Keratinocyte (primary cell): ENCODE measurements around the gene PGM2L1. TPM values are rescaled to one million over a fixed set of nuclear protein-coding genes. Genes with fewer than 3 reads are reported as not detected.

Experiments
- DNase-seq: peaks from one replicate; pipeline ENCODE4 v3.0.0-alpha.2; 2011; ENCODE audit warnings: low read depth, missing footprints, low spot score
- FAIRE-seq: peaks from 2 replicates; lab custom pipeline; 2011; peaks lifted over from hg19 to GRCh38; lab: Jason Lieb, UNC
- H2AFZ ChIP-seq: 2 replicates; pipeline ENCODE4 v1.6.0; 2012; ENCODE audit warnings: low read length, control low read depth, inconsistent platforms; ENCODE audit not compliant: control insufficient read depth
- H3K27ac ChIP-seq: 2 replicates; pipeline ENCODE4 v1.5.1; 2011; ENCODE audit warnings: low read length; ENCODE audit not compliant: control insufficient read depth, insufficient read depth
- H3K27me3 ChIP-seq: 3 replicates; pipeline ENCODE4 v1.6.0; 2011; ENCODE audit warnings: low read length; ENCODE audit not compliant: control insufficient read depth, insufficient read depth; ENCODE audit errors: extremely low read depth
- H3K36me3 ChIP-seq, 2 experiments: 2 replicates in 1 of 2; 3 replicates in 1 of 2; pipeline ENCODE4 v1.5.1; 2011; ENCODE audit warnings: low read length in 2 of 2, mild to moderate bottlenecking in 1 of 2; ENCODE audit not compliant: control insufficient read depth in 2 of 2, insufficient read depth in 2 of 2; ENCODE audit errors: extremely low read depth in 1 of 2
- H3K4me1 ChIP-seq: 3 replicates; pipeline ENCODE4 v1.5.1; 2011; ENCODE audit warnings: low read length; ENCODE audit not compliant: control insufficient read depth, insufficient read depth; ENCODE audit errors: extremely low read depth
- H3K4me2 ChIP-seq: 3 replicates; pipeline ENCODE4 v1.6.0; 2011; ENCODE audit warnings: low read depth, low read length; ENCODE audit not compliant: control insufficient read depth, insufficient read depth; ENCODE audit errors: extremely low read depth
- H3K4me3 ChIP-seq, 3 experiments: fragments of 200-600 bp in 1 of 3; sonication (generic) in 1 of 3; 2 replicates in 2 of 3; 3 replicates in 1 of 3; pipeline ENCODE4 v1.5.1; 2011 to 2016; ENCODE audit warnings: low read length in 3 of 3, mild to moderate bottlenecking in 3 of 3, control low read depth in 2 of 3, inconsistent platforms in 1 of 3, low read depth in 1 of 3, mixed read lengths in 1 of 3, mixed run types in 1 of 3, moderate library complexity in 1 of 3; ENCODE audit not compliant: control insufficient read depth in 2 of 3, insufficient read depth in 2 of 3; ENCODE audit errors: extremely low read depth in 1 of 3
- H3K79me2 ChIP-seq: 2 replicates; pipeline ENCODE4 v1.6.0; 2012; ENCODE audit warnings: low read length; ENCODE audit not compliant: control insufficient read depth, insufficient read depth
- H3K9ac ChIP-seq: 3 replicates; pipeline ENCODE4 v1.6.0; 2011; ENCODE audit warnings: low read length; ENCODE audit not compliant: control insufficient read depth, insufficient read depth; ENCODE audit errors: extremely low read depth
- H3K9me1 ChIP-seq: 3 replicates; pipeline ENCODE4 v1.6.0; 2011; ENCODE audit warnings: low read length; ENCODE audit not compliant: control insufficient read depth, insufficient read depth; ENCODE audit errors: extremely low read depth
- H3K9me3 ChIP-seq: 2 replicates; pipeline ENCODE4 v1.5.1; 2012; ENCODE audit warnings: low read depth, low read length; ENCODE audit not compliant: control insufficient read depth
- H4K20me1 ChIP-seq: 3 replicates; pipeline ENCODE4 v1.6.0; 2011; ENCODE audit warnings: low read length; ENCODE audit not compliant: control insufficient read depth, insufficient read depth; ENCODE audit errors: extremely low read depth
- EZH2 ChIP-seq: IDR thresholded peaks from one replicate; pipeline ENCODE4 v1.6.1; 2012; ENCODE audit warnings: inconsistent platforms, mild to moderate bottlenecking, low read length, moderate library complexity
- dilution Hi-C: fragments of 300-500 bp; cut with MboI; formaldehyde crosslinking; loops from one replicate; pipeline ENCODE4 v1.7.0; 2020; ENCODE audit warnings: low sequenced_read_pairs; ENCODE audit not compliant: extremely low pct_ligation_motif_present
- polyA plus RNA-seq, 5 experiments: library from polyadenylated mRNA; depleted of rRNA in 3 of 5; stranded (reverse) in 3 of 5; stranded (forward) in 1 of 5; unstranded in 1 of 5; fragments of >200 nt; gene quantifications; 1 replicate in 1 of 5; 2 replicates in 3 of 5; 3 replicates in 1 of 5; pipeline versions ENCODE4 v1.2.1 to v1.2.3, GENCODE V29; 2011 to 2012; ENCODE audit warnings: missing spikeins in 2 of 5, low read depth in 1 of 5, low replicate concordance in 1 of 5
- TF ChIP-seq, protein P1 (sequence below), 3 experiments: IDR thresholded peaks in 1 of 3; conservative IDR thresholded peaks in 1 of 3; optimal IDR thresholded peaks in 1 of 3; 2 replicates in 2 of 3; 3 replicates in 1 of 3; pipeline versions ENCODE3 to v1.5.1; 2011; ENCODE audit warnings: low read length in 3 of 3, mild to moderate bottlenecking in 3 of 3, moderate library complexity in 2 of 3, control low read depth in 1 of 3, inconsistent platforms in 1 of 3; ENCODE audit not compliant: insufficient read depth in 2 of 3; ENCODE audit errors: extremely low read depth in 1 of 3

Gene PGM2L1
- polyA plus RNA-seq, 1 donor (not counting 4 experiments of a cell fraction or from before 2014, with no cell fraction given) = 3.1 TPM

DNA sequence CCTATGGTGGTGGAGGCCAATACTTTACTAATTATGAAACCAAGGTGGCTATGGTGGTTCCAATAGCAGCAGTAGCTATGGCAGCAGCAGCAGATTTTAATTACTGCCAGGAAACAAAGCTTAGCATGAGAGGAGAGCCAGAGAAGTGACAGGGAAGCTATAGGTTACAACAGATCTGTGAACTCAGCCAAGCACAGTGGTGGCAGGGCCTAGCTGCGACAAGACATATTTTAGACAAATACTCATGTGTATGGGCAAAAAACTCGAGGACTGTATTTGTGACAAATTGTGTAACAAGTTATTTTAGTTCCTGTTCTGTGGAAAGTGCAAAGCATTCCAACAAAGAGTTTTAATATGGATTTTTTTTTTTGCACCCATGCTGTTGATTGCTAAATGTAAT, 42.6 kb downstream of the PGM2L1 start:
- H3K36me3 ChIP-seq = peaks cover 0 to 2% of the 10 kb centered on the region in 2 experiments
- no peak overlapping the region for H3K27ac ChIP-seq
- H3K9ac ChIP-seq = no peak overlapping the region
- no peaks in the 10 kb centered on the region for H3K9me1 ChIP-seq
- no peak for TF ChIP-seq EZH2
- TF ChIP-seq, protein P1, sequence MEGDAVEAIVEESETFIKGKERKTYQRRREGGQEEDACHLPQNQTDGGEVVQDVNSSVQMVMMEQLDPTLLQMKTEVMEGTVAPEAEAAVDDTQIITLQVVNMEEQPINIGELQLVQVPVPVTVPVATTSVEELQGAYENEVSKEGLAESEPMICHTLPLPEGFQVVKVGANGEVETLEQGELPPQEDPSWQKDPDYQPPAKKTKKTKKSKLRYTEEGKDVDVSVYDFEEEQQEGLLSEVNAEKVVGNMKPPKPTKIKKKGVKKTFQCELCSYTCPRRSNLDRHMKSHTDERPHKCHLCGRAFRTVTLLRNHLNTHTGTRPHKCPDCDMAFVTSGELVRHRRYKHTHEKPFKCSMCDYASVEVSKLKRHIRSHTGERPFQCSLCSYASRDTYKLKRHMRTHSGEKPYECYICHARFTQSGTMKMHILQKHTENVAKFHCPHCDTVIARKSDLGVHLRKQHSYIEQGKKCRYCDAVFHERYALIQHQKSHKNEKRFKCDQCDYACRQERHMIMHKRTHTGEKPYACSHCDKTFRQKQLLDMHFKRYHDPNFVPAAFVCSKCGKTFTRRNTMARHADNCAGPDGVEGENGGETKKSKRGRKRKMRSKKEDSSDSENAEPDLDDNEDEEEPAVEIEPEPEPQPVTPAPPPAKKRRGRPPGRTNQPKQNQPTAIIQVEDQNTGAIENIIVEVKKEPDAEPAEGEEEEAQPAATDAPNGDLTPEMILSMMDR (optimal IDR thresholded peaks at IDR 0.05 in 1 of 3, IDR thresholded peaks at IDR 0.05 in 1 of 3, conservative IDR thresholded peaks at IDR 0.05 in 1 of 3; ENCODE audit: extremely low read depth in 1 of 3, insufficient read depth in 2 of 3, low read length in 3 of 3) = no peak
- no peak overlapping the region for H3K4me3 ChIP-seq
- H4K20me1 ChIP-seq = no peaks in the 10 kb centered on the region
- FAIRE-seq (no peak), DNase-seq (no peak)
- no peaks in the 10 kb centered on the region for H3K4me1 ChIP-seq
- no peaks in the 10 kb centered on the region for H3K9me3 ChIP-seq
- H3K79me2 ChIP-seq = no peaks in the 10 kb centered on the region
- no peak overlapping the region for H2AFZ ChIP-seq
- no peaks in the 10 kb centered on the region for H3K27me3 ChIP-seq
- dilution Hi-C loops = no loop called here
- H3K4me2 ChIP-seq = no peak overlapping the region

DNA sequence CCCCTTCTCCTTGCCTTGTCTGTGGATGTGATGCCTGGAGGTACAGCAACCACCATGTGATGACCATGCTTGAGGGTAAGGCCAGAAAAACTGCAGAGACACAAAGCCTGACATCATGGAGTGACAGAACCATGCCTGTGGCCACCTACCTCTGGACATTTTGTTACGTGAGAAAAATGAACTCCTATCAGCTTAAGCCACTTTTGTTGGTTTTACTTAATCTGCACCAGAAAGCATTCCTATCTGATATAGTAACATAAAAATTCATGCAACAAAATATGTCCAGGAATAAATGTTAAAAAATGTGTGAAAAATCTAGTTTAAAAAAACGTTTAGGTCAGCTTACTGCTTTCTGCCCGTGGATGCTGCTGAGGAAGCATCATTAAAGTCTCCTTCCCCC, 44.2 kb downstream of the PGM2L1 start:
- TF ChIP-seq, protein P1 (optimal IDR thresholded peaks at IDR 0.05 in 1 of 3, IDR thresholded peaks at IDR 0.05 in 1 of 3, conservative IDR thresholded peaks at IDR 0.05 in 1 of 3; ENCODE audit: extremely low read depth in 1 of 3, insufficient read depth in 2 of 3, low read length in 3 of 3) = no peak
- TF ChIP-seq EZH2 = no peak
- Histone ChIP-seq H3K36me3 (no peaks in the 10 kb centered on the region), H2AFZ (no peak overlapping the region), H3K9me3 (no peaks in the 10 kb centered on the region), H3K9me1 (no peaks in the 10 kb centered on the region), H4K20me1 (no peaks in the 10 kb centered on the region), H3K79me2 (no peaks in the 10 kb centered on the region), H3K4me3 (no peak overlapping the region), H3K9ac (no peak overlapping the region), H3K4me1 (no peaks in the 10 kb centered on the region), H3K4me2 (no peak overlapping the region), H3K27me3 (no peaks in the 10 kb centered on the region), H3K27ac (no peak overlapping the region)
- DNase-seq (no peak), FAIRE-seq (no peak)
- dilution Hi-C loops = no loop called here
